IPS-18a (cell line): ENCODE results near the gene VCL.

Source experiments
- H3K27ac ChIP-seq: one replicate; pipeline ENCODE4 v1.5.1; 2013; ENCODE audit warnings: low read length
- H3K27me3 ChIP-seq: one replicate; pipeline ENCODE4 v1.6.1; 2013; ENCODE audit warnings: mild to moderate bottlenecking, low read length; ENCODE audit not compliant: control insufficient read depth, insufficient read depth
- H3K36me3 ChIP-seq: one replicate; pipeline ENCODE4 v1.6.1; 2013; ENCODE audit warnings: low read depth, low read length; ENCODE audit not compliant: control insufficient read depth
- H3K4me1 ChIP-seq: one replicate; pipeline ENCODE4 v1.6.1; 2013; ENCODE audit warnings: low read depth, low read length; ENCODE audit not compliant: control insufficient read depth
- H3K4me3 ChIP-seq: one replicate; pipeline ENCODE4 v1.5.1; 2013; ENCODE audit warnings: low read length
- H3K9ac ChIP-seq: one replicate; pipeline ENCODE4 v1.6.1; 2013; ENCODE audit warnings: mild to moderate bottlenecking, low read length, moderate library complexity
- H3K9me3 ChIP-seq: one replicate; pipeline ENCODE4 v1.6.1; 2013; ENCODE audit warnings: low read depth, low read length; ENCODE audit not compliant: control insufficient read depth

The VCL gene

GRCh38 chr10:74103560-74104258 is 105.8 kb downstream of the VCL start:
- Histone ChIP-seq H3K9me3 (no peaks in the 10 kb centered on the region), H3K4me1 (no peaks in the 10 kb centered on the region), H3K4me3 (no peak overlapping the region), H3K27me3 (no peaks in the 10 kb centered on the region), H3K9ac (no peak overlapping the region), H3K36me3 (peaks cover 89% of the 10 kb centered on the region), H3K27ac (no peak overlapping the region)

GRCh38 chr10:74104480-74104879 is 106.6 kb downstream of the VCL start:
- Histone ChIP-seq H3K36me3 (peaks cover 89% of the 10 kb centered on the region), H3K4me3 (no peak overlapping the region), H3K9me3 (no peaks in the 10 kb centered on the region)

DNA sequence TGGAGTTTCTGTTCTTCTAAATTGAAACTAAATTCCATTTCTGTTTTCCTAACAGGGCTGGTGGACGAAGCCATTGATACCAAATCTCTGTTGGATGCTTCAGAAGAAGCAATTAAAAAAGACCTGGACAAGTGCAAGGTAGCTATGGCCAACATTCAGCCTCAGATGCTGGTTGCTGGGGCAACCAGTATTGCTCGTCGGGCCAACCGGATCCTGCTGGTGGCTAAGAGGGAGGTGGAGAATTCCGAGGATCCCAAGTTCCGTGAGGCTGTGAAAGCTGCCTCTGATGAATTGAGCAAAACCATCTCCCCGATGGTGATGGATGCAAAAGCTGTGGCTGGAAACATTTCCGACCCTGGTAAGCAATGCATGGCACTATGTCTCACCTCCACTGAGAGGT is 107.1 kb downstream of the VCL start:
- H3K36me3 ChIP-seq: peaks cover 89% of the 10 kb centered on the region
- no peaks in the 10 kb centered on the region for H3K27me3 ChIP-seq
- H3K27ac ChIP-seq: no peak overlapping the region
- no peak overlapping the region for H3K4me3 ChIP-seq
- no peaks in the 10 kb centered on the region for H3K9me3 ChIP-seq
- no peaks in the 10 kb centered on the region for H3K4me1 ChIP-seq
- no peak overlapping the region for H3K9ac ChIP-seq

More at GRCh38 chr10:74104480-74104879, 106.6 kb downstream of the VCL start:
- no peak overlapping the region for H3K27ac ChIP-seq
- no peak overlapping the region for H3K9ac ChIP-seq
- H3K4me1 ChIP-seq: no peaks in the 10 kb centered on the region
- no peaks in the 10 kb centered on the region for H3K27me3 ChIP-seq

DNA sequence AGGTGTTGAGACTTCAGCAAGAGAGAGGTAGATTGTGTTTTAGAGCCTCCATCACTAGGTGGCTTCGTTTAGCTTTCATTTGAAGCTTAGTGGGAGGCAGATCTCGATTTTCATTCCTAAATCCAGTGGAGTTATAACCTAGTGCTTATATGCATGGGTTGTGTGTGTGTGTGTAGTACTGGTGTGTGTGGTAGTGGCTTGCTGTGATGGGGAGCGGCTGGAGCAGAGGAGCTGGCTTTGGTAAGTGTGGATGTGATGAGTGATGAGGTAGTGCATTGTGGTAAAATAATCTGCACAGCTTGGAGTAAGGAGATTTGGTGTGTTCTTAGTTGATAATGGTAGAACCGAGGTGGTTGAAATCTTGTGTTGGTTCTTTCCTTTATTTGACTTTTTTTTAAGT is 109.5 kb downstream of the VCL start:
- Histone ChIP-seq H3K27me3 (no peaks in the 10 kb centered on the region), H3K4me3 (no peak overlapping the region), H3K36me3 (peaks cover 96% of the 10 kb centered on the region), H3K9ac (no peak overlapping the region), H3K9me3 (no peaks in the 10 kb centered on the region), H3K27ac (no peak overlapping the region), H3K4me1 (no peaks in the 10 kb centered on the region)

DNA sequence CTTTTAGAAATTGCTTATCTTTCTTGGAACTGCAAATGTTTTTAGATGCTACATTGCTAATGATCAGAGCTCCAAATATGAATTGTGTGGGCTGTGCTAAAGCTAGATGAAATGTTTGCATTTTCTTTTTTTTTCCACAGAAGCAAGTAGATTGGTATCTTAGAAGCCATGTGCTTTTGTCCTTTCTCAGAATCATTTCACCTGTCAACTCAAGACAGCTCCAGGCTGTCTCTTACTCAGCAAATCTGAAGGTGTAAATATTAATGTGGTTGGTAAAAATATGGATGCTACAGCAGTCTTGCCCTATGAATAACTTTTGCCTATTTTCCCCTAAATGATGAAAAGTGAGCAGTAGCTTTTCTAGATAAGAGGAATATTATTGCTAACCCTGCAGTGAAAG is 111.5 kb downstream of the VCL start:
- Histone ChIP-seq H3K9me3 (no peaks in the 10 kb centered on the region), H3K36me3 (peaks cover 97% of the 10 kb centered on the region)

DNA sequence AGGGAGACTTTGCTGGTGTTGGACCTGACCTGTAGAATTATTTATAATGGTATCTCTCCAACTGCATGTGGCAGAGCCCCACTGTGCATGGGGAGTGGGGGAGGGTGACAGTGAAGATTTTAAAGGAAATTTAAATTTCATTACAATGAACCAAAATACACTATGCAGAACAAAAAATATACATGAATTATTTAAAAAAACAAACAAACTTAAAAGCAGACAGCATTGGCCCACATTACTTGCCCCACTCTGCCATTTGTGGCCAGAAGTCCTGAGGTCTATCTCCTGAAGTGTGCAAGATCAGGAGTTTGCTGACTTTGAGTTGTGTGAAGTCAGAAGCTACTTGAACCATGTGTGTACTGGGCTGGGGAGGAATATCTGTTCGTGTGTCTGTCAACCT is 112.2 kb downstream of the VCL start:
- no peak overlapping the region for H3K27ac ChIP-seq
- peaks cover 97% of the 10 kb centered on the region for H3K36me3 ChIP-seq
- no peak overlapping the region for H3K9ac ChIP-seq
- no peaks in the 10 kb centered on the region for H3K4me1 ChIP-seq
- no peak overlapping the region for H3K4me3 ChIP-seq
- no peaks in the 10 kb centered on the region for H3K9me3 ChIP-seq
- no peaks in the 10 kb centered on the region for H3K27me3 ChIP-seq

More for the DNA sequence above, 111.5 kb downstream of the VCL start:
- no peak overlapping the region for H3K4me3 ChIP-seq
- no peaks in the 10 kb centered on the region for H3K27me3 ChIP-seq
- no peaks in the 10 kb centered on the region for H3K4me1 ChIP-seq
- no peak overlapping the region for H3K9ac ChIP-seq
- no peak overlapping the region for H3K27ac ChIP-seq

DNA sequence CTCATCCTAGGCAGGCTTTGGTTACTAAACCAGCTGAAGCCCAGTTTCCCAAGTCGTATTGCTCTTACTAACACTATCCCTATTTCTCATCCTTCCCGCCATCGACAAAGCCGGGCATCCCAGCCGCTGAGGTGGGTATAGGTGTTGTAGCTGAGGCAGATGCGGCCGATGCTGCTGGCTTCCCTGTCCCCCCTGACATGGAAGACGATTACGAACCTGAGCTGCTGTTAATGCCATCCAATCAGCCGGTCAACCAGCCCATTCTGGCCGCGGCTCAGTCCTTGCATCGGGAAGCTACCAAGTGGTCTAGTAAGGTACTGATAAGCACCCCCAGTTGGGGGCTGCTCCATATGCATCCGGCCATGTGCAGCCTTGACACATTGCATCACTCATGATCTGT is 113.9 kb downstream of the VCL start:
- no peak overlapping the region for H3K27ac ChIP-seq
- no peak overlapping the region for H3K9ac ChIP-seq
- no peaks in the 10 kb centered on the region for H3K27me3 ChIP-seq
- H3K36me3 ChIP-seq: peaks cover 97% of the 10 kb centered on the region
- H3K4me3 ChIP-seq: no peak overlapping the region
- H3K4me1 ChIP-seq: no peaks in the 10 kb centered on the region
- H3K9me3 ChIP-seq: no peaks in the 10 kb centered on the region

- peaks cover 98% of the 10 kb centered on the region for H3K36me3 ChIP-seq
- no peak overlapping the region for H3K9ac ChIP-seq
- no peak overlapping the region for H3K27ac ChIP-seq
- H3K9me3 ChIP-seq: no peaks in the 10 kb centered on the region
- H3K4me3 ChIP-seq: no peak overlapping the region
- no peaks in the 10 kb centered on the region for H3K4me1 ChIP-seq
- no peaks in the 10 kb centered on the region for H3K27me3 ChIP-seq
Observed at GRCh38 chr10:74113546-74113945, 115.6 kb downstream of the VCL start.

- no peaks in the 10 kb centered on the region for H3K27me3 ChIP-seq
- no peak overlapping the region for H3K27ac ChIP-seq
- no peaks in the 10 kb centered on the region for H3K9me3 ChIP-seq
- no peaks in the 10 kb centered on the region for H3K4me1 ChIP-seq
- H3K36me3 ChIP-seq: peaks cover 98% of the 10 kb centered on the region
- H3K9ac ChIP-seq: no peak overlapping the region
- H3K4me3 ChIP-seq: no peak overlapping the region
Observed at GRCh38 chr10:74114041-74114448, 116.1 kb downstream of the VCL start.

GRCh38 chr10:74117738-74118137 is 119.8 kb downstream of the VCL start:
- no peaks in the 10 kb centered on the region for H3K9me3 ChIP-seq
- H3K27ac ChIP-seq: no peak overlapping the region
- H3K9ac ChIP-seq: no peak overlapping the region
- H3K4me1 ChIP-seq: no peaks in the 10 kb centered on the region
- H3K27me3 ChIP-seq: no peaks in the 10 kb centered on the region
- H3K4me3 ChIP-seq: no peak overlapping the region
- peaks cover 96% of the 10 kb centered on the region for H3K36me3 ChIP-seq

DNA sequence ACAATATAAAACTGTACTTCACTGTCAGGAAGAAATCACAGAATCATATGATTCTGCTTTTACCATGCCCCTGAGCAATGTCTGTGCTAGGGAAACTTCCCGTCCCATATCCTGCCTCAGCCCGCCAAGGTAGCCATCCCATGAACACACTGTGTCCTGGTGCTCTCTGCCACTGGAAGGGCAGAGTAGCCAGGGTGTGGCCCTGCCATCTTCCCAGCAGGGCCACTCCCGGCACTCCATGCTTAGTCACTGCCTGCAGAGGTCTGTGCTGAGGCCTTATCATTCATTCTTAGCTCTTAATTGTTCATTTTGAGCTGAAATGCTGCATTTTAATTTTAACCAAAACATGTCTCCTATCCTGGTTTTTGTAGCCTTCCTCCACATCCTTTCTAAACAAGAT is 120.9 kb downstream of the VCL start:
- no peaks in the 10 kb centered on the region for H3K4me1 ChIP-seq
- H3K9ac ChIP-seq: no peak overlapping the region
- no peaks in the 10 kb centered on the region for H3K27me3 ChIP-seq
- H3K27ac ChIP-seq: no peak overlapping the region
- peaks cover 94% of the 10 kb centered on the region for H3K36me3 ChIP-seq
- no peak overlapping the region for H3K4me3 ChIP-seq
- no peaks in the 10 kb centered on the region for H3K9me3 ChIP-seq

DNA sequence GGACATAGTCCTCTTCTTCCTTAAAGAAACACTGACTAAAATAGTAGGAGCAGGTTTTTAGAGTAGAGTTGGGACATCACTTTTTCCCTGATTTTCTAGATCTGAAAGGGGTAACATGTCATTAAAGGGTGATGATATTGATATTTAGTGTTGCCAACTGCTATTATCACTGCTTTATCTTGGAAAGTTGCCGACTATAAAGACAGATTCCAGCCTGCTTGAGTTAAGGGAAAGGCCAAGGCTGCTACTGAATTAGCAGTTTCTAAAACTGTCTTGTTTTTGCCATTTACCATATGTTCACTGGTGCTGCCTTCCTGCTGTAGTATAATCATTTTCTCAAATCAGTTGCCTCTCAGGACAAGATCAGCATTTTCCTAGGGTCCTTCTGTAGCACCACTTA is 123.0 kb downstream of the VCL start:
- H3K9ac ChIP-seq: no peak overlapping the region
- H3K36me3 ChIP-seq: peaks cover 95% of the 10 kb centered on the region
- no peak overlapping the region for H3K4me3 ChIP-seq
- no peaks in the 10 kb centered on the region for H3K9me3 ChIP-seq
- no peaks in the 10 kb centered on the region for H3K4me1 ChIP-seq
- no peak overlapping the region for H3K27ac ChIP-seq
- H3K27me3 ChIP-seq: no peaks in the 10 kb centered on the region
